SK-N-SH (cell line): Measurements from ENCODE around the gene SDC3. TPM values are rescaled to one million over a fixed set of nuclear protein-coding genes. Genes with fewer than 3 reads are reported as not detected.
A peak's percentile ranks its signal among the peaks of the same experiment; 100 is the strongest.

Experiments used
- CTCF ChIA-PET: fragments of 300-600, 350-600 bp; formaldehyde crosslinking; extraction: SDS; loops from one replicate; lab custom pipeline; 2021; lab: Yijun Ruan, JAX
- POLR2A ChIA-PET: fragments of 350-600 bp; sonication (Branson Sonifier 250); formaldehyde crosslinking; extraction: SDS; loops from one replicate; lab custom pipeline; 2020; ENCODE audit warnings: antibody characterized with exemption, inconsistent platforms; lab: Yijun Ruan, JAX
- DNase-seq: peaks from one replicate; pipeline ENCODE4 v3.0.0; 2012
- H2AFZ ChIP-seq: fragments of 200-600 bp; sonication (generic); 2 replicates; pipeline ENCODE4 v1.8.1; 2016; ENCODE audit warnings: antibody characterized with exemption, mild to moderate bottlenecking, low read depth
- H3F3A ChIP-seq: fragments of 200-600 bp; sonication (generic); replicated peaks from 2 replicates; pipeline ENCODE3; 2016; ENCODE audit warnings: antibody characterized with exemption, mild to moderate bottlenecking; ENCODE audit not compliant: insufficient read depth
- H3K27ac ChIP-seq, 2 experiments: fragments of 200-500 bp in 1 of 2; fragments of 200-600 bp in 1 of 2; sonication (Bioruptor generic) in 1 of 2; sonication (generic), shearing (Covaris generic) in 1 of 2; 2 replicates each; pipeline versions ENCODE4 v1.5.1 to v1.6.1; 2014 to 2016; ENCODE audit warnings: low read depth in 2 of 2, inconsistent platforms in 1 of 2, low read length in 1 of 2, mild to moderate bottlenecking in 1 of 2, mixed read lengths in 1 of 2
- H3K27me3 ChIP-seq: fragments of 200-600 bp; sonication (generic), shearing (Covaris generic); 2 replicates; pipeline ENCODE4 v1.6.1; 2016; ENCODE audit warnings: mixed run types; ENCODE audit not compliant: insufficient read depth
- H3K36me3 ChIP-seq, 2 experiments: fragments of 200-500 bp in 1 of 2; fragments of 200-600 bp in 1 of 2; sonication (Bioruptor generic) in 1 of 2; sonication (generic) in 1 of 2; replicated peaks in 1 of 2; 2 replicates each; pipeline versions ENCODE3 to v1.5.1; 2014 to 2016; ENCODE audit warnings: low read length in 1 of 2, mild to moderate bottlenecking in 1 of 2; ENCODE audit not compliant: insufficient read depth in 2 of 2, control insufficient read depth in 1 of 2
- H3K4me1 ChIP-seq, 2 experiments: fragments of 200-500 bp in 1 of 2; fragments of 200-600 bp in 1 of 2; sonication (Bioruptor generic) in 1 of 2; sonication (generic), shearing (Covaris generic) in 1 of 2; 2 replicates each; pipeline versions ENCODE4 v1.5.1 to v1.6.1; 2014 to 2016; ENCODE audit warnings: low read depth in 1 of 2, low read length in 1 of 2, mixed run types in 1 of 2; ENCODE audit not compliant: insufficient read depth in 2 of 2, control insufficient read depth in 1 of 2
- H3K4me2 ChIP-seq: fragments of 200-600 bp; sonication (generic), shearing (Covaris generic); 2 replicates; pipeline ENCODE4 v1.6.1; 2017; ENCODE audit warnings: mixed run types
- H3K4me3 ChIP-seq, 2 experiments: fragments of 200-500 bp in 1 of 2; fragments of 200-600 bp in 1 of 2; sonication (Bioruptor generic) in 1 of 2; sonication (generic), shearing (Covaris generic) in 1 of 2; 2 replicates each; pipeline versions ENCODE4 v1.5.1 to v1.8.1; 2014 to 2016; ENCODE audit warnings: low read depth in 2 of 2, inconsistent platforms in 1 of 2, low read length in 1 of 2, mild to moderate bottlenecking in 1 of 2, mixed read lengths in 1 of 2, moderate library complexity in 1 of 2
- H3K79me2 ChIP-seq: fragments of 200-600 bp; sonication (generic); 2 replicates; pipeline ENCODE4 v1.8.1; 2017; ENCODE audit warnings: mild to moderate bottlenecking; ENCODE audit not compliant: insufficient read depth
- H3K9ac ChIP-seq: fragments of 200-600 bp; sonication (generic); 2 replicates; pipeline ENCODE4 v1.6.1; 2017; ENCODE audit warnings: mixed run types
- H3K9me2 ChIP-seq: fragments of 200-600 bp; sonication (generic); 2 replicates; pipeline ENCODE4 v1.6.1; 2017; ENCODE audit warnings: mixed run types
- H3K9me3 ChIP-seq: fragments of 200-600 bp; sonication (generic); 2 replicates; pipeline ENCODE4 v1.6.1; 2017; ENCODE audit warnings: mixed run types, mild to moderate bottlenecking, moderate library complexity
- H4K20me1 ChIP-seq: fragments of 200-600 bp; sonication (generic); 2 replicates; pipeline ENCODE4 v1.6.1; 2017; ENCODE audit warnings: mild to moderate bottlenecking, mixed run types; ENCODE audit not compliant: insufficient read depth
- FOSL2 ChIP-seq: IDR thresholded peaks from 2 replicates; pipeline ENCODE4 v1.4.0; 2012; ENCODE audit warnings: low read depth, mild to moderate bottlenecking, moderate library complexity, borderline replicate concordance
- FOXJ3 ChIP-seq: sonication (generic); formaldehyde crosslinking; IDR thresholded peaks from 2 replicates; pipeline ENCODE4 v1.5.1; 2020; ENCODE audit warnings: mild to moderate bottlenecking, missing genetic modification reagents
- GATA2 ChIP-seq: sonication (generic); formaldehyde crosslinking; IDR thresholded peaks from 2 replicates; pipeline ENCODE4 v1.5.0; 2020; ENCODE audit warnings: mild to moderate bottlenecking, missing genetic modification reagents
- JUND ChIP-seq: IDR thresholded peaks from 2 replicates; pipeline ENCODE4 v1.4.0; 2012
- TAF1 ChIP-seq: IDR thresholded peaks from 2 replicates; pipeline ENCODE4 v1.6.1; 2012; ENCODE audit warnings: low read depth, mild to moderate bottlenecking, low read length, moderate library complexity, borderline replicate concordance
- YY1 ChIP-seq: IDR thresholded peaks from 2 replicates; pipeline ENCODE4 v1.4.0; 2012; ENCODE audit warnings: low read depth, mild to moderate bottlenecking
- WGBS: methylation state at CpG from one replicate; pipeline ENCODE4 v1.1.6; 2017; ENCODE audit warnings: low lambda C conversion rate; 5-methylcytosine and 5-hydroxymethylcytosine counted together
- polyA plus RNA-seq, 3 experiments: library from polyadenylated mRNA; depleted of rRNA; stranded (reverse); fragments of >200 nt; gene quantifications; 2 replicates each; pipeline ENCODE4 v1.2.3, GENCODE V29; 2012
- TF ChIP-seq, protein P1 (sequence below): IDR thresholded peaks from 2 replicates; pipeline ENCODE4 v1.6.1; 2012; ENCODE audit warnings: mild to moderate bottlenecking, low read depth, low read length, moderate library complexity

Gene SDC3
- polyA plus RNA-seq, 1 of the 3 experiments (the other 2 are of a cell fraction): 18.8 TPM

GRCh38 chr1:30934613-30935012 lies 26.1 kb upstream of the SDC3 start:
- H3K79me2 ChIP-seq: 0 out of 2 replicates have a peak, but pooled peaks cover 3% of the 10 kb centered on the region
- no peaks in the 10 kb centered on the region for H3K9me2 ChIP-seq
- H3F3A ChIP-seq: peaks cover 26% of the 10 kb centered on the region
- H3K36me3 ChIP-seq: peaks cover 50 to 62% of the 10 kb centered on the region in 2 experiments
- H4K20me1 ChIP-seq: no peaks in the 10 kb centered on the region
- peaks cover 0 to 11% of the 10 kb centered on the region in 2 experiments; a peak in 2 of 4 replicates for H3K4me1 ChIP-seq
- DNase-seq: no peak
- CTCF ChIA-PET: interaction anchor here (0.6 to 47.0 kb wide), 8 partner anchors 10 to 683 kb away, joined by 3 to 1422 read pairs (median 3); no protein-coding TSS in a partner anchor
- POLR2A ChIA-PET: interaction anchor here (0.6 kb wide), 1 partner anchor 1489 kb away, joined by 3 read pairs; no protein-coding TSS in a partner anchor
- WGBS: 81% methylated on average over 3 of the region's 3 CpGs
- no peaks in the 10 kb centered on the region for H3K27me3 ChIP-seq
- H2AFZ ChIP-seq: no peak overlapping the region
- TF ChIP-seq FOXJ3 (CRISPR knock-in tag): no peak
- H3K4me2 ChIP-seq: no peak overlapping the region
- H3K4me3 ChIP-seq: no peak overlapping the region
- no peaks in the 10 kb centered on the region for H3K9me3 ChIP-seq
- H3K27ac ChIP-seq: peak overlapping the region; percentile 6 to 57; a peak in 3 of 4 replicates
- no peak overlapping the region for H3K9ac ChIP-seq

GRCh38 chr1:30933874-30934252 lies 25.3 kb upstream of the SDC3 start:
- no peaks in the 10 kb centered on the region for H3K27me3 ChIP-seq
- H4K20me1 ChIP-seq: no peaks in the 10 kb centered on the region
- H2AFZ ChIP-seq: no peak overlapping the region
- WGBS: 60% methylated on average over 4 of the region's 4 CpGs
- no peak overlapping the region; the same call in 1 of the 2 replicates for H3K4me2 ChIP-seq
- peak; percentile 48; the same call in 1 of the 2 replicates for TF ChIP-seq FOSL2
- no peak for TF ChIP-seq YY1
- no peak; the same call in 1 of the 2 replicates for TF ChIP-seq JUND
- no peak for TF ChIP-seq TAF1
- TF ChIP-seq, protein P1, sequence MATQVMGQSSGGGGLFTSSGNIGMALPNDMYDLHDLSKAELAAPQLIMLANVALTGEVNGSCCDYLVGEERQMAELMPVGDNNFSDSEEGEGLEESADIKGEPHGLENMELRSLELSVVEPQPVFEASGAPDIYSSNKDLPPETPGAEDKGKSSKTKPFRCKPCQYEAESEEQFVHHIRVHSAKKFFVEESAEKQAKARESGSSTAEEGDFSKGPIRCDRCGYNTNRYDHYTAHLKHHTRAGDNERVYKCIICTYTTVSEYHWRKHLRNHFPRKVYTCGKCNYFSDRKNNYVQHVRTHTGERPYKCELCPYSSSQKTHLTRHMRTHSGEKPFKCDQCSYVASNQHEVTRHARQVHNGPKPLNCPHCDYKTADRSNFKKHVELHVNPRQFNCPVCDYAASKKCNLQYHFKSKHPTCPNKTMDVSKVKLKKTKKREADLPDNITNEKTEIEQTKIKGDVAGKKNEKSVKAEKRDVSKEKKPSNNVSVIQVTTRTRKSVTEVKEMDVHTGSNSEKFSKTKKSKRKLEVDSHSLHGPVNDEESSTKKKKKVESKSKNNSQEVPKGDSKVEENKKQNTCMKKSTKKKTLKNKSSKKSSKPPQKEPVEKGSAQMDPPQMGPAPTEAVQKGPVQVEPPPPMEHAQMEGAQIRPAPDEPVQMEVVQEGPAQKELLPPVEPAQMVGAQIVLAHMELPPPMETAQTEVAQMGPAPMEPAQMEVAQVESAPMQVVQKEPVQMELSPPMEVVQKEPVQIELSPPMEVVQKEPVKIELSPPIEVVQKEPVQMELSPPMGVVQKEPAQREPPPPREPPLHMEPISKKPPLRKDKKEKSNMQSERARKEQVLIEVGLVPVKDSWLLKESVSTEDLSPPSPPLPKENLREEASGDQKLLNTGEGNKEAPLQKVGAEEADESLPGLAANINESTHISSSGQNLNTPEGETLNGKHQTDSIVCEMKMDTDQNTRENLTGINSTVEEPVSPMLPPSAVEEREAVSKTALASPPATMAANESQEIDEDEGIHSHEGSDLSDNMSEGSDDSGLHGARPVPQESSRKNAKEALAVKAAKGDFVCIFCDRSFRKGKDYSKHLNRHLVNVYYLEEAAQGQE: no peak
- TF ChIP-seq GATA2: no peak
- TF ChIP-seq, all 33 proteins: peak for 1
- Histone ChIP-seq H3K9me3 (no peaks in the 10 kb centered on the region), H3K79me2 (no peaks in the 10 kb centered on the region), H3K36me3 (peaks cover 43 to 55% of the 10 kb centered on the region in 2 experiments), H3K27ac (peak overlapping the region; percentile 6 to 57; a peak in 3 of 4 replicates), H3K4me1 (peaks cover 0 to 13% of the 10 kb centered on the region in 2 experiments; a peak in 2 of 4 replicates), H3K4me3 (no peak overlapping the region), H3K9ac (no peak overlapping the region), H3K9me2 (no peaks in the 10 kb centered on the region), H3F3A (peaks cover 27% of the 10 kb centered on the region)
- POLR2A ChIA-PET: no interaction called here
- CTCF ChIA-PET: interaction anchor here (0.8 to 47.0 kb wide), 8 partner anchors 9 to 214 kb away, joined by 3 to 1422 read pairs (median 3); no protein-coding TSS in a partner anchor
- DNase-seq: no peak
